GM12801 (cell line): ENCODE results near the gene ZNF423.

Experiments used
- CTCF ChIP-seq: IDR thresholded peaks from one replicate; pipeline ENCODE4 v1.5.1; 2011; ENCODE audit warnings: control low read depth; ENCODE audit not compliant: insufficient read length; ENCODE audit errors: extremely low read depth

The ZNF423 gene

GRCh38 chr16:49673442-49673841 is 182.5 kb downstream of the ZNF423 start:
- TF ChIP-seq CTCF, result no peak

GRCh38 chr16:49672753-49673152 is 183.2 kb downstream of the ZNF423 start:
- no peak for TF ChIP-seq CTCF

- no peak for TF ChIP-seq CTCF
Observed at GRCh38 chr16:49671333-49671732, 184.6 kb downstream of the ZNF423 start.

GRCh38 chr16:49670627-49671026 is 185.3 kb downstream of the ZNF423 start:
- no peak for TF ChIP-seq CTCF

- TF ChIP-seq CTCF, result no peak
Observed at GRCh38 chr16:49665482-49666230, 190.3 kb downstream of the ZNF423 start.

GRCh38 chr16:49664221-49665215 is 191.4 kb downstream of the ZNF423 start:
- no peak for TF ChIP-seq CTCF
